Spleen (tissue), 7 donors: ENCODE results near the gene SEMA3A.

Experiments
- POLR2A ChIP-seq, 3 donors: fragments of 450-650 bp; IDR thresholded peaks; one replicate each; pipeline ENCODE4 v1.5.1; 2017; ENCODE audit warnings: antibody characterized with exemption in 3 of 3, mild to moderate bottlenecking in 1 of 3
- POLR2AphosphoS5 ChIP-seq, 3 donors: sonication (generic); formaldehyde crosslinking; IDR thresholded peaks; one replicate each; pipeline ENCODE4 v1.5.1; 2017; ENCODE audit warnings: antibody characterized with exemption in 3 of 3
- TF ChIP-seq, protein P1 (sequence below), 11 experiments: fragments of 200-600 bp in 7 of 11; fragments of 450-650 bp in 4 of 11; sonication (generic) in 4 of 11; IDR thresholded peaks in 8 of 11; conservative IDR thresholded peaks in 3 of 11; 1 replicate in 7 of 11; 2 replicates in 4 of 11; pipeline versions ENCODE4 v1.4.0 to v1.8.0; 2016 to 2021; ENCODE audit warnings: antibody characterized with exemption in 11 of 11, inconsistent platforms in 4 of 11, mild to moderate bottlenecking in 1 of 11
- donor health status: DM: no; HTN: no; CAD: no; lungs with moderate emphysema.
- donor health status: DM: no; HTN: no; CAD: no.
- donor health status: DM: no; HTN: no; CAD: no.

DNA sequence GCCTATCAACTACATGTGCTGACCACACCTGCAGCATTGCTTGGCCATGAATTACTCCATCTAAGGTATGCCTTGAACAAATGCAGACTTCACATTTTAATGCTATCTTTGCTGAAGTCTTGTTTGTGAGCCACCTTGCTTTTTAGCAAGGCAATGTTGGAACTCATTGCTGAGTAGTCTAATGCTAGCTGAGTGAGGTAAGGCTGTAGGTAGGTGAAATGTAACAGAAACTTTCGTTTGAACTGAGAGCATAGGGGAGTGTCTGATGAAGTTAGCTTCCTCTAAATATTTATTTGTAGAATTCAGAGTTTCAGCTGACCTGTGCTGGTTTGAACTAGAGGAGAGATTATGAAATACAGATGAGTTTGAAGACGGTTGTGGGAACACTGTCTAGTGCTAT is 238.5 kb downstream of the SEMA3A start:
- TF ChIP-seq, protein P1, sequence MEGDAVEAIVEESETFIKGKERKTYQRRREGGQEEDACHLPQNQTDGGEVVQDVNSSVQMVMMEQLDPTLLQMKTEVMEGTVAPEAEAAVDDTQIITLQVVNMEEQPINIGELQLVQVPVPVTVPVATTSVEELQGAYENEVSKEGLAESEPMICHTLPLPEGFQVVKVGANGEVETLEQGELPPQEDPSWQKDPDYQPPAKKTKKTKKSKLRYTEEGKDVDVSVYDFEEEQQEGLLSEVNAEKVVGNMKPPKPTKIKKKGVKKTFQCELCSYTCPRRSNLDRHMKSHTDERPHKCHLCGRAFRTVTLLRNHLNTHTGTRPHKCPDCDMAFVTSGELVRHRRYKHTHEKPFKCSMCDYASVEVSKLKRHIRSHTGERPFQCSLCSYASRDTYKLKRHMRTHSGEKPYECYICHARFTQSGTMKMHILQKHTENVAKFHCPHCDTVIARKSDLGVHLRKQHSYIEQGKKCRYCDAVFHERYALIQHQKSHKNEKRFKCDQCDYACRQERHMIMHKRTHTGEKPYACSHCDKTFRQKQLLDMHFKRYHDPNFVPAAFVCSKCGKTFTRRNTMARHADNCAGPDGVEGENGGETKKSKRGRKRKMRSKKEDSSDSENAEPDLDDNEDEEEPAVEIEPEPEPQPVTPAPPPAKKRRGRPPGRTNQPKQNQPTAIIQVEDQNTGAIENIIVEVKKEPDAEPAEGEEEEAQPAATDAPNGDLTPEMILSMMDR (IDR thresholded peaks at IDR 0.05 in 8 of 11, conservative IDR thresholded peaks at IDR 0.05 in 3 of 11) = no peak
- TF ChIP-seq POLR2A (IDR thresholded peaks at IDR 0.05) (no peak), POLR2AphosphoS5 (IDR thresholded peaks at IDR 0.05) (no peak)
